ENCODE data around the gene PRXL2B.

PRXL2B gene

GRCh38 chr1:2560299-2561073 lies 26.1 kb upstream of the PRXL2B start:
- no peak for DNase-seq (ENCODE audit: low spot score)
- in situ Hi-C loops (cut with MboI; ENCODE audit: low sequenced_read_pairs, unreplicated experiment) = no loop called here
- no peak for TF ChIP-seq CTCF (IDR thresholded peaks at IDR 0.05; ENCODE audit: borderline replicate concordance, control extremely low read depth, extremely low read depth, insufficient read depth, missing control alignments)

- in situ Hi-C loops (cut with MboI; ENCODE audit: low sequenced_read_pairs, unreplicated experiment) = no loop called here
- DNase-seq (ENCODE audit: low spot score) = no peak
These were observed 25.1 kb upstream of the PRXL2B start for GRCh38 chr1:2561446-2561845.

GRCh38 chr1:2561898-2562895 lies 24.4 kb upstream of the PRXL2B start:
- peak; percentile 44 for TF ChIP-seq CTCF (IDR thresholded peaks at IDR 0.05; ENCODE audit: borderline replicate concordance, control extremely low read depth, extremely low read depth, insufficient read depth, missing control alignments)
- in situ Hi-C loops (cut with MboI; ENCODE audit: low sequenced_read_pairs, unreplicated experiment) = no loop called here
- DNase-seq (ENCODE audit: low spot score) = no peak

More at GRCh38 chr1:2561446-2561845, 25.1 kb upstream of the PRXL2B start:
- no peak for TF ChIP-seq CTCF (IDR thresholded peaks at IDR 0.05; ENCODE audit: borderline replicate concordance, control extremely low read depth, extremely low read depth, insufficient read depth, missing control alignments)

- in situ Hi-C loops (cut with MboI; ENCODE audit: low sequenced_read_pairs, unreplicated experiment) = no loop called here
- no peak for TF ChIP-seq CTCF (IDR thresholded peaks at IDR 0.05; ENCODE audit: borderline replicate concordance, control extremely low read depth, extremely low read depth, insufficient read depth, missing control alignments)
- no peak for DNase-seq (ENCODE audit: low spot score)
These were observed 23.4 kb upstream of the PRXL2B start for GRCh38 chr1:2563205-2563604.

GRCh38 chr1:2564006-2564814 lies 22.4 kb upstream of the PRXL2B start:
- in situ Hi-C loops (cut with MboI; ENCODE audit: low sequenced_read_pairs, unreplicated experiment) = no loop called here
- no peak for TF ChIP-seq CTCF (IDR thresholded peaks at IDR 0.05; ENCODE audit: borderline replicate concordance, control extremely low read depth, extremely low read depth, insufficient read depth, missing control alignments)
- DNase-seq (ENCODE audit: low spot score) = no peak
